PC-3 (cell line): ENCODE data around the gene SLC13A3. TPM values are rescaled to one million over a fixed set of nuclear protein-coding genes. Genes with fewer than 3 reads are reported as not detected.

Experiments
- ATAC-seq: fragments of 200-7000 bp; cut with Tn5 transposase; 2 replicates; pipeline ENCODE4 v1.9.1; 2020; ENCODE audit warnings: mild to moderate bottlenecking, moderate library complexity
- BruUV-seq: library from RNA; stranded (reverse); fragments of 400-500 nt; replicated peaks from 2 replicates; lab custom pipeline; 2021; lab: Mats Ljungman, UMichigan
- CTCF ChIA-PET: fragments of 300-600 bp; sonication (Branson Sonifier 250); formaldehyde crosslinking; loops from one replicate; lab custom pipeline; 2022; ENCODE audit warnings: antibody characterized with exemption; lab: Charles Lee
- POLR2A ChIA-PET: fragments of 300-600 bp; sonication (Branson Sonifier 250); formaldehyde crosslinking; loops from one replicate; lab custom pipeline; 2022; ENCODE audit warnings: antibody characterized with exemption; ENCODE audit not compliant: unreplicated experiment; lab: Charles Lee
- DNase-seq: peaks from one replicate; pipeline ENCODE4 v3.0.0-alpha.2; 2015
- H2AFZ ChIP-seq: fragments of 300-600 bp; sonication (generic); 2 replicates; pipeline ENCODE4 v1.6.0; 2016; ENCODE audit warnings: antibody characterized with exemption, low read length
- H3F3A ChIP-seq: fragments of 300-600 bp; sonication (generic); one replicate; pipeline ENCODE4 v1.6.0; 2017; ENCODE audit warnings: antibody characterized with exemption, low read length, control low read depth, mild to moderate bottlenecking; ENCODE audit not compliant: unreplicated experiment
- H3K27ac ChIP-seq: fragments of 300-600 bp; sonication (generic); 2 replicates; pipeline ENCODE4 v1.5.1; 2016; ENCODE audit warnings: mild to moderate bottlenecking, low read length
- H3K27me3 ChIP-seq: fragments of 300-600 bp; sonication (generic); 2 replicates; pipeline ENCODE4 v1.6.1; 2016; ENCODE audit warnings: low read length, mixed read lengths
- H3K36me3 ChIP-seq: fragments of 300-600 bp; sonication (generic); 2 replicates; pipeline ENCODE4 v1.6.1; 2016; ENCODE audit warnings: low read depth, mixed run types, low read length, mixed read lengths
- H3K4me1 ChIP-seq: fragments of 300-600 bp; sonication (generic); 2 replicates; pipeline ENCODE4 v1.5.1; 2016; ENCODE audit warnings: low read length; ENCODE audit not compliant: insufficient read depth
- H3K4me2 ChIP-seq: fragments of 300-600 bp; sonication (generic); 2 replicates; pipeline ENCODE4 v1.6.0; 2016; ENCODE audit warnings: low read length
- H3K4me3 ChIP-seq: fragments of 300-600 bp; sonication (generic); 2 replicates; pipeline ENCODE4 v1.5.1; 2016; ENCODE audit warnings: mild to moderate bottlenecking, low read length, mixed read lengths
- H3K79me2 ChIP-seq: fragments of 300-600 bp; sonication (generic); 2 replicates; pipeline ENCODE4 v1.6.1; 2017; ENCODE audit warnings: low read length, mixed read lengths
- H3K9ac ChIP-seq: fragments of 300-600 bp; sonication (generic); 2 replicates; pipeline ENCODE4 v1.6.0; 2016; ENCODE audit warnings: mild to moderate bottlenecking, low read length
- H3K9me2 ChIP-seq: fragments of 300-600 bp; sonication (generic); replicated peaks from 2 replicates; pipeline ENCODE4 v1.6.1; 2016; ENCODE audit warnings: mixed run types, low read length, mixed read lengths
- H3K9me3 ChIP-seq: fragments of 300-600 bp; sonication (generic); 2 replicates; pipeline ENCODE4 v1.6.1; 2016; ENCODE audit warnings: low read length, mixed read lengths
- H4K20me1 ChIP-seq: fragments of 300-600 bp; sonication (generic); 2 replicates; pipeline ENCODE4 v1.6.1; 2016; ENCODE audit warnings: low read length, mixed read lengths
- EZH2 ChIP-seq: fragments of 300-600 bp; sonication (generic); IDR thresholded peaks from one replicate; pipeline ENCODE4 v1.6.1; 2017; ENCODE audit warnings: antibody characterized with exemption, mild to moderate bottlenecking, low read length; ENCODE audit not compliant: unreplicated experiment
- EZH2phosphoT487 ChIP-seq: fragments of 300-600 bp; sonication (generic); IDR thresholded peaks from 2 replicates; pipeline ENCODE4 v1.6.1; 2018; ENCODE audit warnings: mild to moderate bottlenecking, antibody characterized with exemption, low read length, borderline replicate concordance
- intact Hi-C: fragments of 100-400 bp; cut with micrococcal nuclease; formaldehyde crosslinking; loops from 2 replicates; pipeline ENCODE4 v1.9.0; 2023
- total RNA-seq: library from RNA; depleted of rRNA; stranded (reverse); fragments of >200 nt; gene quantifications from 2 replicates; pipeline ENCODE4 v1.2.3, GENCODE V29; 2014
- TF ChIP-seq, protein P1 (sequence below): fragments of 300-600 bp; sonication (generic); conservative IDR thresholded peaks from 2 replicates; pipeline ENCODE4 v1.5.1; 2017; ENCODE audit warnings: antibody characterized with exemption, low read depth, mild to moderate bottlenecking, low read length

SLC13A3 gene
- total RNA-seq, 1 experiment from 2014 or later: not detected

GRCh38 chr20:46670228-46670584 is 18.9 kb upstream of the SLC13A3 start:
- ChIA-PET POLR2A (no interaction called here), CTCF (no interaction called here)
- DNase-seq (no peak), ATAC-seq (no peak)
- Histone ChIP-seq H3K27ac (no peak overlapping the region), H3K9me3 (peaks cover 12% of the 10 kb centered on the region), H2AFZ (no peak overlapping the region), H3K79me2 (no peaks in the 10 kb centered on the region), H3K4me1 (no peaks in the 10 kb centered on the region), H3K27me3 (no peaks in the 10 kb centered on the region), H3K36me3 (no peaks in the 10 kb centered on the region), H3K4me2 (no peak overlapping the region), H4K20me1 (no peaks in the 10 kb centered on the region), H3K9ac (no peak overlapping the region), H3K4me3 (no peak overlapping the region), H3F3A (no peaks in the 10 kb centered on the region), H3K9me2 (no peaks in the 10 kb centered on the region)
- no peak for TF ChIP-seq EZH2
- TF ChIP-seq, protein P1, sequence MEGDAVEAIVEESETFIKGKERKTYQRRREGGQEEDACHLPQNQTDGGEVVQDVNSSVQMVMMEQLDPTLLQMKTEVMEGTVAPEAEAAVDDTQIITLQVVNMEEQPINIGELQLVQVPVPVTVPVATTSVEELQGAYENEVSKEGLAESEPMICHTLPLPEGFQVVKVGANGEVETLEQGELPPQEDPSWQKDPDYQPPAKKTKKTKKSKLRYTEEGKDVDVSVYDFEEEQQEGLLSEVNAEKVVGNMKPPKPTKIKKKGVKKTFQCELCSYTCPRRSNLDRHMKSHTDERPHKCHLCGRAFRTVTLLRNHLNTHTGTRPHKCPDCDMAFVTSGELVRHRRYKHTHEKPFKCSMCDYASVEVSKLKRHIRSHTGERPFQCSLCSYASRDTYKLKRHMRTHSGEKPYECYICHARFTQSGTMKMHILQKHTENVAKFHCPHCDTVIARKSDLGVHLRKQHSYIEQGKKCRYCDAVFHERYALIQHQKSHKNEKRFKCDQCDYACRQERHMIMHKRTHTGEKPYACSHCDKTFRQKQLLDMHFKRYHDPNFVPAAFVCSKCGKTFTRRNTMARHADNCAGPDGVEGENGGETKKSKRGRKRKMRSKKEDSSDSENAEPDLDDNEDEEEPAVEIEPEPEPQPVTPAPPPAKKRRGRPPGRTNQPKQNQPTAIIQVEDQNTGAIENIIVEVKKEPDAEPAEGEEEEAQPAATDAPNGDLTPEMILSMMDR: no peak
- no peak for TF ChIP-seq EZH2phosphoT487
- intact Hi-C loops: no loop called here
- no TSS peak for BruUV-seq

DNA sequence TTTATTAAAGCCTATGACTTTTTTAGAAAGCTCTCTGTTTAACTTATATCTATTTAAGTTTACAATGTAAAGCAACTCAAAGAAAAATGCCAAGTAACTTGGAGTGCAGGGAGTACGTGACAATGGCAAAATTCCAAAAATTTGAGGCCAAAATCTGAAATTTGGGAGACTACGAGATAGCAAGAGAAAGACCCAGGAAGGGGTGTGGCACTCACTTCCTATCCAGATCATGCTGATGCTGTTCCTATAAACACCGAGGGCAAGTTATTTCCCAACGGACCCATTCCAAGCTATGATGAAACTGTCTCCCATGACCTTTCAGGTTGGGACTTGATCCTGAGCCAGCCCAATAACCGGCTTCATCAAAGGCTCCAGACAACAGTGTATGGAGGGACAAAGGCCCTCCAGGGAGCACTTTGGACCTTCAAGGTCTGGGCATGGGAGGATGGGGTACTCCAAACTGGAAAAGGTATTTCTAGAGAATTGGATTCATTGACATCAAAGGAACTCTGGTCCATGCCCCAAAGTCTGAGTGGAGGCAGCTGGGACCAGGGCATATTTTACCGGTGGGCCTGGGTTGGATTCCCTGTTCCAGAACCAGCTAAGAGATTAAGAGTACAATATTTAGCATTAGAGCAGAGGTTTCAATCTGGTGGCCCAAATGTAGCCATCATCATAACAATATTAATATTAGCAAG is 15.7 kb upstream of the SLC13A3 start:
- H2AFZ ChIP-seq: no peak overlapping the region
- H3K9ac ChIP-seq: no peak overlapping the region
- BruUV-seq: no TSS peak
- H3K9me2 ChIP-seq: no peaks in the 10 kb centered on the region
- no peaks in the 10 kb centered on the region for H3K27me3 ChIP-seq
- no peak overlapping the region for H3K4me3 ChIP-seq
- H3K9me3 ChIP-seq: peaks cover 7% of the 10 kb centered on the region
- intact Hi-C loops: no loop called here
- ATAC-seq: no peak
- ChIA-PET POLR2A (no interaction called here), CTCF (no interaction called here)
- no peak overlapping the region for H3K4me2 ChIP-seq
- H3K27ac ChIP-seq: no peak overlapping the region
- H3K36me3 ChIP-seq: no peaks in the 10 kb centered on the region
- H4K20me1 ChIP-seq: no peaks in the 10 kb centered on the region
- H3K4me1 ChIP-seq: no peaks in the 10 kb centered on the region
- H3K79me2 ChIP-seq: no peaks in the 10 kb centered on the region
- no peak for DNase-seq
- H3F3A ChIP-seq: no peaks in the 10 kb centered on the region
- no peak for TF ChIP-seq EZH2
- TF ChIP-seq EZH2phosphoT487: no peak
- TF ChIP-seq, protein P1: no peak

DNA sequence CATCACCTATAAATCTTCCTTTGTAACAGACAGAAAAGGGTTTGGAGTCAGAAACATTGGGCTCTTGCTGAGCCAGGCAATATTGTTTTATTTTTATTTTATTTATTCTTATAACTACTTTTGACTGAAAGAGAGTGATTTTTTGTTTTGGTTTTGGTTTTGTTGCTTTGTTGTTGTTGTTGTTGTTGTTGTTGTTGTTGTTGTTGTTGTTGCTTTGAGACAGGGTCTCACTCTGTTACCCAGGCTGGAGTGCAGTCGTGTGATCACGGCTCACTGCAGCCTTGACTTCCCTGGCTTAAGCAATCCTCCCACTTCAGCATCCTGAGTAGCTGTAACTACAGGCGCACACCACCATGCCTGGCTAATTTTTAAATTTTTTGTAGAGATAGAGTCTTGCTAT is 15.0 kb upstream of the SLC13A3 start:
- H3F3A ChIP-seq: no peaks in the 10 kb centered on the region
- no peak overlapping the region for H3K4me3 ChIP-seq
- POLR2A ChIA-PET: no interaction called here
- no peaks in the 10 kb centered on the region for H4K20me1 ChIP-seq
- BruUV-seq: no TSS peak
- no peak for TF ChIP-seq EZH2
- TF ChIP-seq EZH2phosphoT487: no peak
- TF ChIP-seq, protein P1: no peak
- no peak for DNase-seq
- ATAC-seq: no peak
- H3K27me3 ChIP-seq: no peaks in the 10 kb centered on the region
- H2AFZ ChIP-seq: no peak overlapping the region
- intact Hi-C loops: no loop called here
- H3K36me3 ChIP-seq: no peaks in the 10 kb centered on the region
- H3K79me2 ChIP-seq: no peaks in the 10 kb centered on the region
- no peak overlapping the region for H3K4me2 ChIP-seq
- H3K9ac ChIP-seq: no peak overlapping the region
- CTCF ChIA-PET: no interaction called here
- H3K9me2 ChIP-seq: no peaks in the 10 kb centered on the region
- H3K9me3 ChIP-seq: peaks cover 7% of the 10 kb centered on the region
- H3K4me1 ChIP-seq: no peaks in the 10 kb centered on the region
- no peak overlapping the region for H3K27ac ChIP-seq
